ENCODE results near the gene BATF2. TPM values are rescaled to one million over a fixed set of nuclear protein-coding genes. Genes with fewer than 3 reads are reported as not detected.
A peak's percentile ranks its signal among the peaks of the same experiment; 100 is the strongest.
"Not testable (repeated sequence)": the region's sequence is repeated elsewhere in the genome, so short reads cannot be mapped to it uniquely, and the experiment has no call there.

The BATF2 gene
- total RNA-seq, 4 donors from 2014 or later = 0.63 to 9.6 (median 1.5) TPM

GRCh38 chr11:64996327-64996709 is 453 bp downstream of the BATF2 start:
- WGBS, 2 donors = 45 to 46% methylated on average over 11 of the region's 11 CpGs
- DNase-seq (ENCODE audit: low spot score in 2 of 2) = no peak
- no peaks in the 10 kb centered on the region for H3K36me3 ChIP-seq
- H3K4me3 ChIP-seq = peak overlapping the region; percentile 15 to 48 (median 40)
- H3K27ac ChIP-seq = peak overlapping the region in 3 of 4 donors; percentile 12 to 71 (median 57)
- no peaks in the 10 kb centered on the region for H3K27me3 ChIP-seq
- no peak for TF ChIP-seq POLR2A (IDR thresholded peaks at IDR 0.05)
- TF ChIP-seq EP300 (IDR thresholded peaks at IDR 0.05) = no peak
- TF ChIP-seq CTCF (IDR thresholded peaks at IDR 0.05) = no peak
- H3K9me3 ChIP-seq = no peaks in the 10 kb centered on the region
- peaks cover 0 to 15% (median 4%) of the 10 kb centered on the region in 4 donors for H3K4me1 ChIP-seq

- DNase-seq (ENCODE audit: low spot score in 2 of 2) = no peak
- no peak for TF ChIP-seq EP300 (IDR thresholded peaks at IDR 0.05)
- TF ChIP-seq POLR2A (IDR thresholded peaks at IDR 0.05) = no peak
- no peak for TF ChIP-seq CTCF (IDR thresholded peaks at IDR 0.05)
- Histone ChIP-seq H3K27me3 (no peaks in the 10 kb centered on the region), H3K9me3 (no peaks in the 10 kb centered on the region), H3K4me3 (no peak overlapping the region), H3K36me3 (no peaks in the 10 kb centered on the region), H3K27ac (no peak overlapping the region), H3K4me1 (peaks cover 0 to 31% (median 18%) of the 10 kb centered on the region in 4 donors)
- WGBS, 2 donors = 82 to 83% methylated on average over 7 of the region's 7 CpGs
These were observed 2.5 kb downstream of the BATF2 start for GRCh38 chr11:64994318-64994717.

- Histone ChIP-seq H3K27ac (peak overlapping the region in 2 of 4 donors; percentile 40 to 47), H3K4me1 (peaks cover 0 to 18% (median 15%) of the 10 kb centered on the region in 4 donors), H3K36me3 (no peaks in the 10 kb centered on the region), H3K9me3 (no peaks in the 10 kb centered on the region), H3K27me3 (no peaks in the 10 kb centered on the region), H3K4me3 (peak overlapping the region in 1 of 4 donors; percentile 32)
- TF ChIP-seq CTCF (IDR thresholded peaks at IDR 0.05) (no peak), EP300 (IDR thresholded peaks at IDR 0.05) (no peak), POLR2A (IDR thresholded peaks at IDR 0.05) (no peak)
- WGBS, 2 donors = 22 to 26% methylated on average over 15 of the region's 15 CpGs
- DNase-seq (ENCODE audit: low spot score in 2 of 2) = peak in 1 of 2 donors; percentile 29
These were observed 6.4 kb downstream of the BATF2 start for GRCh38 chr11:64990222-64990923.

GRCh38 chr11:64989416-64989815 is 7.4 kb downstream of the BATF2 start:
- H3K9me3 ChIP-seq = no peaks in the 10 kb centered on the region
- H3K4me3 ChIP-seq = peak overlapping the region in 1 of 4 donors; percentile 32
- peaks cover 0 to 18% (median 15%) of the 10 kb centered on the region in 4 donors for H3K4me1 ChIP-seq
- H3K27me3 ChIP-seq = no peaks in the 10 kb centered on the region
- H3K27ac ChIP-seq = no peak overlapping the region
- DNase-seq (ENCODE audit: low spot score in 2 of 2) = no peak
- no peaks in the 10 kb centered on the region for H3K36me3 ChIP-seq
- TF ChIP-seq POLR2A (IDR thresholded peaks at IDR 0.05) (no peak), CTCF (IDR thresholded peaks at IDR 0.05) (no peak), EP300 (IDR thresholded peaks at IDR 0.05) (no peak)
- 66 to 67% methylated on average over 13 of the region's 13 CpGs for WGBS, 2 donors

- 75 to 77% methylated on average over 6 of the region's 6 CpGs for WGBS, 2 donors
- no peaks in the 10 kb centered on the region for H3K9me3 ChIP-seq
- peaks cover 0 to 18% (median 15%) of the 10 kb centered on the region in 4 donors for H3K4me1 ChIP-seq
- H3K27ac ChIP-seq = no peak overlapping the region
- H3K27me3 ChIP-seq = peaks cover 0 to under 1% of the 10 kb centered on the region in 2 donors
- DNase-seq (ENCODE audit: low spot score in 2 of 2) = no peak
- TF ChIP-seq POLR2A (IDR thresholded peaks at IDR 0.05) (no peak), CTCF (IDR thresholded peaks at IDR 0.05) (no peak), EP300 (IDR thresholded peaks at IDR 0.05) (no peak)
- H3K36me3 ChIP-seq = no peaks in the 10 kb centered on the region
- H3K4me3 ChIP-seq = no peak overlapping the region
These were observed 8.5 kb downstream of the BATF2 start for GRCh38 chr11:64987998-64988854.

GRCh38 chr11:64983339-64983738 is 13.4 kb downstream of the BATF2 start:
- not testable (repeated sequence) for H3K9me3 ChIP-seq; H3K27ac ChIP-seq; H3K36me3 ChIP-seq; DNase-seq (ENCODE audit: low spot score in 2 of 2); H3K27me3 ChIP-seq; H3K4me1 ChIP-seq; H3K4me3 ChIP-seq
- 76 to 85% methylated on average over 5 of the region's 5 CpGs for WGBS, 2 donors

Measured in tibial nerve (tissue), 4 donors.